Right atrium auricular region (tissue), 2 donors: ENCODE measurements around the gene INPP4B. TPM values are rescaled to one million over a fixed set of nuclear protein-coding genes. Genes with fewer than 3 reads are reported as not detected.
"Not testable (repeated sequence)": the region's sequence is repeated elsewhere in the genome, so short reads cannot be mapped to it uniquely, and the experiment has no call there.

ENCODE experiments used
- DNase-seq: peaks from one replicate; pipeline ENCODE4 v3.0.0-alpha.2; 2019; ENCODE audit warnings: low spot score
- H3K27ac ChIP-seq, 2 donors: fragments of 200-600 bp; sonication (generic); 1 replicate in 1 of 2; 2 replicates in 1 of 2; pipeline ENCODE4 v1.5.1; 2016 to 2019
- H3K27me3 ChIP-seq, 2 donors: fragments of 200-600 bp; sonication (generic); one replicate each; pipeline versions ENCODE4 v1.5.1 to v1.6.0; 2017 to 2019
- H3K36me3 ChIP-seq: fragments of 200-600 bp; sonication (generic); one replicate; pipeline ENCODE4 v1.5.1; 2016
- H3K4me1 ChIP-seq, 2 donors: fragments of 200-600 bp; sonication (generic); one replicate each; pipeline versions ENCODE4 v1.5.1 to v1.6.0; 2017 to 2019
- H3K4me3 ChIP-seq, 2 donors: fragments of 200-600 bp; sonication (generic); 1 replicate in 1 of 2; 2 replicates in 1 of 2; pipeline ENCODE4 v1.5.1; 2017 to 2019; ENCODE audit warnings: mild to moderate bottlenecking in 1 of 2, moderate library complexity in 1 of 2
- H3K9me3 ChIP-seq, 2 donors: fragments of 200-600 bp; sonication (generic); one replicate each; pipeline ENCODE4 v1.5.1; 2019
- total RNA-seq, 2 donors: library from RNA; depleted of rRNA; stranded (reverse); fragments of >200 nt; gene quantifications; one replicate each; pipeline ENCODE4 v1.1.0, GENCODE V29; 2016
- TF ChIP-seq, protein P1 (sequence below), 2 donors: fragments of 200-600 bp; sonication (generic); IDR thresholded peaks; one replicate each; pipeline ENCODE4 v1.5.1; 2019; ENCODE audit warnings: antibody characterized with exemption in 2 of 2

INPP4B gene
- total RNA-seq, 2 donors from 2014 or later = 14.8 to 15.3 TPM

DNA sequence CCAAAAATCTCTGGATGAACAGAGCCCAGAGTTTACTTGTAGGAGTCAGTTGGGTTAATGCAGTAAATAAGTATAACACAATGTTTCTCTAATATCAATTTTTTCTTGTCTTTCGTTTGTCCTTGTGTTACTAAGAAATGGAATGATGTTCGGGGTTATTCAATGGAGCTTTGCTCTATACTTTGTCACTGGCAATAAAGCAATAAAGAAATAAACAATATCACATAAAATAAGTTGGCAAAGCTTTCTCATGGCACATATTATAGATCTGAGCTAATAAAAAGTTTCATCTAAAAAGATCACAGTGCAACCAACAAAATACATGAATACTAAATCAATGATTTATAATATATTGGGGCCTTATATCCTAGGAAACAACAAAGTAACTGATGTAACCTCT is 32.7 kb downstream of the INPP4B start:
- TF ChIP-seq, protein P1, sequence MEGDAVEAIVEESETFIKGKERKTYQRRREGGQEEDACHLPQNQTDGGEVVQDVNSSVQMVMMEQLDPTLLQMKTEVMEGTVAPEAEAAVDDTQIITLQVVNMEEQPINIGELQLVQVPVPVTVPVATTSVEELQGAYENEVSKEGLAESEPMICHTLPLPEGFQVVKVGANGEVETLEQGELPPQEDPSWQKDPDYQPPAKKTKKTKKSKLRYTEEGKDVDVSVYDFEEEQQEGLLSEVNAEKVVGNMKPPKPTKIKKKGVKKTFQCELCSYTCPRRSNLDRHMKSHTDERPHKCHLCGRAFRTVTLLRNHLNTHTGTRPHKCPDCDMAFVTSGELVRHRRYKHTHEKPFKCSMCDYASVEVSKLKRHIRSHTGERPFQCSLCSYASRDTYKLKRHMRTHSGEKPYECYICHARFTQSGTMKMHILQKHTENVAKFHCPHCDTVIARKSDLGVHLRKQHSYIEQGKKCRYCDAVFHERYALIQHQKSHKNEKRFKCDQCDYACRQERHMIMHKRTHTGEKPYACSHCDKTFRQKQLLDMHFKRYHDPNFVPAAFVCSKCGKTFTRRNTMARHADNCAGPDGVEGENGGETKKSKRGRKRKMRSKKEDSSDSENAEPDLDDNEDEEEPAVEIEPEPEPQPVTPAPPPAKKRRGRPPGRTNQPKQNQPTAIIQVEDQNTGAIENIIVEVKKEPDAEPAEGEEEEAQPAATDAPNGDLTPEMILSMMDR (IDR thresholded peaks at IDR 0.05) = no peak
- H3K27me3 ChIP-seq = no peaks in the 10 kb centered on the region
- no peak overlapping the region for H3K4me3 ChIP-seq
- no peaks in the 10 kb centered on the region for H3K36me3 ChIP-seq
- H3K4me1 ChIP-seq = peaks cover 0 to 10% of the 10 kb centered on the region in 2 donors
- no peak for DNase-seq
- no peak overlapping the region for H3K27ac ChIP-seq
- no peaks in the 10 kb centered on the region for H3K9me3 ChIP-seq

DNA sequence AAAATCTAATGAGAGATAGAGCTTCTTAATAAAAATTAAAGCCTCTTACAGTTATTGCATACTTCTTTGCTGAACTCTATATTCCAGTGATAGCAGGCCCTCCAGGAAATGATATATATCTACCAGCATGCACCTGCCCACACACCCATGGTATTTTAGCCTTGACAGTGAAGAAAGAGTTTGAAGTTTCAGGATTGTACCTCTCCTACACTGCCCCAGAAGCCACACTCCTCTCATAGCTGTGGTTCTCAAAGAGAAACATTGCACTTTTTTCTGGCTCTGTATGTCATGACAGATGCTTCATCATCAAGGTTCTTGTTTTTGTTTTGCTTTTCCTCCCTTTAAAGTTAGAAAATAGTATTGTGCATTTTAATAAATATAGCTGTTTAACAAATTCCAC is 34.0 kb downstream of the INPP4B start:
- no peak for DNase-seq
- H3K27ac ChIP-seq = no peak overlapping the region
- H3K4me3 ChIP-seq = no peak overlapping the region
- H3K9me3 ChIP-seq = no peaks in the 10 kb centered on the region
- TF ChIP-seq, protein P1 (IDR thresholded peaks at IDR 0.05) = no peak
- no peaks in the 10 kb centered on the region for H3K27me3 ChIP-seq
- peaks cover 0 to 6% of the 10 kb centered on the region in 2 donors for H3K4me1 ChIP-seq
- H3K36me3 ChIP-seq = no peaks in the 10 kb centered on the region

DNA sequence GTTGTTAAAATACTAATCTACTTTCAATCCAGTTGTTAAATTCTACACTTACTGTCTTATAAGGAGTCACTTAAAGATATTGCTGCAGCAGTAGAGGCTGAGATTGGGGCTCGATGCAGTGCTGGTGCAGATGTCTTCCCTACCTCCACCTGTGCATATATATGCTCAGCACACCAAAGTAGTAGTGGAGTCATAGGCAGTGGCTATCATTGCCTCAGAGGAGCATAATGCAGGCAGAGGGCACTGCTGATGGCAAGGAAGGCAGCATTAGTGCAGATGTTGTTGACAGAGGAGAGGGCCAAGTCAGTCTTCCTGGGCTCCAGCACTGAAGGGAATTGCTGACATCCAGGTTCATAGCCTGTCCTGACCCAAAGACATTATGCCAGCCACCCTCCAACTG is 35.1 kb downstream of the INPP4B start:
- Histone ChIP-seq H3K9me3 (no peaks in the 10 kb centered on the region), H3K27me3 (no peaks in the 10 kb centered on the region), H3K36me3 (no peaks in the 10 kb centered on the region), H3K27ac (no peak overlapping the region), H3K4me1 (peaks cover 0 to 6% of the 10 kb centered on the region in 2 donors), H3K4me3 (no peak overlapping the region)
- TF ChIP-seq, protein P1 (IDR thresholded peaks at IDR 0.05) = no peak
- no peak for DNase-seq

DNA sequence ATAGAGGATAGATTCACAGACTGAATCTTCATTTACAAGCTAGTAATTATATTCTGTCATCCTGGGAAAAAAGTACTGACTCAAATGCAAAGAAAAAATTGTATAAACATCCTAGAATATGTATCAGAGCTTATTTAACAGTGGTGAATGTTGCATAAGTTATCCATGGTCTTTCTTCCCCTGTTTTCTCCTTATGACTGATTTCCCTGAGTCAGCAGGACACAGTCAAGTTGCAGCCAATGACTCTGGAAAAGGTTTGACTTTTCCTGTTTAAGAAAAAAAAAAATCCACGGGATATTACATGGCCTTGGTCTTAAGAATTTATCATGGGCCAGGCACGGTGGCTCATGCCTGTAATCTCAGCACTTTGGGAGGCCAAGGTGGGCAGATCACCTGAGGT is 36.5 kb downstream of the INPP4B start:
- Histone ChIP-seq H3K9me3 (no peaks in the 10 kb centered on the region), H3K27ac (no peak overlapping the region), H3K27me3 (no peaks in the 10 kb centered on the region), H3K36me3 (no peaks in the 10 kb centered on the region), H3K4me3 (no peak overlapping the region), H3K4me1 (no peaks in the 10 kb centered on the region)
- no peak for DNase-seq
- TF ChIP-seq, protein P1 (IDR thresholded peaks at IDR 0.05) = no peak

DNA sequence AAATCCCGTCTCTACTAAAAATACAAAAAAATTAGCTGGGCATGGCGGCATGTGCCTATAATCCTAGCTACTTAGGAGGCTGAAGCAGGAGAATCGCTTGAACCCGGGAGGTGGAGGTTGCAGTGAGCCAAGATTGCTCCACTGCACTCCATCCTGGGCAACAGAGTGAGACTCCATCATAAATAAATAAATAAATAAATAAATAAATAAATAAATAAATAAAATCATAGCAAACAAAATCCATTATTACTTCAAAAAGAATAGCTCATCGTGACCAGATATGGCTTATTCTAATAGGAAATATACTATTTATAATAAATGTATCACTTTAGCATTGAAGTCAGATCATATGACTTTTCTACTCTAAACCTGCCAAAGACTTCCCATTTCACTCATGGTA is 42.2 kb downstream of the INPP4B start:
- not testable (repeated sequence) for H3K4me3 ChIP-seq, H3K9me3 ChIP-seq, H3K36me3 ChIP-seq, DNase-seq, H3K27me3 ChIP-seq, H3K27ac ChIP-seq, H3K4me1 ChIP-seq

DNA sequence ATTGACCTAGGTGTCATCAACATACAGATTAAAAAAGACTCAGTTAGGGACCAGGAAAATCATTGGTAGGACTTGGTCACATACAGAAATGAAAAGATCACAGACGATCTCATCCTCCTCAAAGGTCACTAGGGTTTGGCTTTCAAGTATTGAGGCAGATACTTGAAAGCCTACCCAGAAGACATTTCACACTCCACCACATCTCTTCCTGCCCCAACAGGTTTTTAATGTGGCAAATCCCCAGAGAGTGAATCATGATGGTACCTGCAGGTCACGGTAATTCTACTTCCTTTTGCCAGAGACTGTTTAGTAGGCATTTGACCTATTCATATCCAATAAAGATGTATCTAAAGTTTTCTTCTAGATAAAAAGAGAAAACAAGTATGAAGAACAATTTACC is 44.1 kb downstream of the INPP4B start:
- Histone ChIP-seq H3K27me3 (no peaks in the 10 kb centered on the region), H3K4me3 (no peak overlapping the region), H3K4me1 (no peaks in the 10 kb centered on the region), H3K27ac (no peak overlapping the region), H3K9me3 (no peaks in the 10 kb centered on the region), H3K36me3 (no peaks in the 10 kb centered on the region)
- TF ChIP-seq, protein P1 (IDR thresholded peaks at IDR 0.05) = no peak
- no peak for DNase-seq
